HEK293 (cell line): Measurements from ENCODE around the gene HGS.

Source experiments
- CTCF ChIP-seq: fragments of 450-650 bp; formaldehyde crosslinking; IDR thresholded peaks from 2 replicates; pipeline ENCODE4 v1.5.1; 2016; ENCODE audit warnings: missing biosample characterization, missing genetic modification characterization
- PBX3 ChIP-seq: sonication (generic); formaldehyde crosslinking; IDR thresholded peaks from 2 replicates; pipeline ENCODE4 v1.8.1; 2022; ENCODE audit warnings: mild to moderate bottlenecking, moderate library complexity, missing genetic modification reagents
- SETDB1 ChIP-seq: IDR thresholded peaks from one replicate; pipeline ENCODE4 v1.6.1; 2017; ENCODE audit warnings: mild to moderate bottlenecking, low read length, moderate library complexity, mixed read lengths; ENCODE audit not compliant: insufficient read length
- ZBTB17 ChIP-seq: fragments of 450-650 bp; formaldehyde crosslinking; IDR thresholded peaks from 2 replicates; pipeline ENCODE4 v1.5.1; 2016; ENCODE audit warnings: missing biosample characterization, missing genetic modification characterization
- ZBTB26 ChIP-seq: fragments of 450-650 bp; formaldehyde crosslinking; optimal IDR thresholded peaks from 2 replicates; pipeline ENCODE3; 2016; ENCODE audit warnings: missing biosample characterization, mild to moderate bottlenecking, missing genetic modification characterization
- ZNF501 ChIP-seq: fragments of 450-650 bp; formaldehyde crosslinking; IDR thresholded peaks from 2 replicates; pipeline ENCODE4 v1.5.1; 2016; ENCODE audit warnings: missing biosample characterization, missing genetic modification characterization
- ZNF530 ChIP-seq: fragments of 450-650 bp; formaldehyde crosslinking; IDR thresholded peaks from 2 replicates; pipeline ENCODE4 v1.5.1; 2016; ENCODE audit warnings: low read depth, missing biosample characterization, missing genetic modification characterization
- ZNF785 ChIP-seq: fragments of 450-650 bp; formaldehyde crosslinking; IDR thresholded peaks from 2 replicates; pipeline ENCODE4 v1.5.1; 2016; ENCODE audit warnings: missing biosample characterization, missing genetic modification characterization

GRCh38 chr17:81713556-81714411 is 30.0 kb downstream of the HGS start:
- TF ChIP-seq CTCF (tag by site-specific recombination) (no peak), ZNF785 (tag by site-specific recombination) (no peak), ZBTB17 (tag by site-specific recombination) (no peak), ZNF530 (tag by site-specific recombination) (no peak), SETDB1 (no peak), PBX3 (CRISPR knock-in tag) (no peak), ZNF501 (tag by site-specific recombination) (no peak), ZBTB26 (tag by site-specific recombination) (no peak)
